Dermis lymphatic vessel endothelial cell (primary cell): Measurements from ENCODE around the gene IFT25. TPM values are rescaled to one million over a fixed set of nuclear protein-coding genes. Genes with fewer than 3 reads are reported as not detected.

ENCODE experiments used
- total RNA-seq: library from RNA; depleted of rRNA; stranded (reverse); fragments of >200 nt; gene quantifications from 2 replicates; pipeline ENCODE4 v1.2.1, GENCODE V29; 2014

Gene IFT25
- total RNA-seq = 15.1 and 18.0 TPM in 2 replicates

DNA sequence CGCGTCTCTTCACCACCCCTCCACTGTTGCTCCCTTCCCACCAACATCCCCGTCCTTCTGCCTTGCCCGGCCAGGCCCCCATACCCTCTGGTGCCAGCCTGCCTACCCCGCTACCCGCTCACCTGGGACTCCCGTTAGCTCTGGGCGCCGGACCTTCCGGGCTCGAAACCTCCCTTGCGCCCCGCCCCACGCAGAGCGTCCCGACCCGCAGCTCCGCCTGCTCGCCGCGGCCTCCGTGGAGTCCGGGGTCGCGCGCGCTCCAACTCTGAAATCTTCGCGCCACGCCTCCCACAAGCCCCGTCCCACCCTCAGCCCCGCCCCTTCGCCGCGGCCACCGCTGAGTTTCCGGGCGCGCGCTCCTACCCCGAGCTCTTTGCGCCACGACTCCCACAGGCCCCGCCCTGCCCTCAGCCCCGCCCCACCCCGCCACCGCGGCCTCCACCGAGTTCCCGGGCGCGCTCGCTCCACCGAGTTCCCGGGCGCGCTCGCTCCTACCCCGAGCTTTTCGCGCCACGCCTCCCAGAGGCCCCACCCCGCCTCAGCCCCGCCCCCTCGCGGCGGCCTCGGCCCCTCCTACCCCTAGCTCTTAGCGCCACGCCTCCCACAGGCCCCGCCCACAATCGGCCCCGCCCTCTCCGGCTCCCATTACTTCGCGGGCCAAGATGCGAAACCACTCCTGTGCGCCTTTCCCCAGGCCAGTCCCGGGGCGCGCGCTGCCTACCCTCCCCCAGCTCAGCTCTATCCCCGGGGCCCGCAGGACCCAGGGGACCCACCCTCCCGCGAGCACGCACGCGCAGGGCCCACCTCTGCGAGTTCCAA lies at the start of gene IFT25:
IFT25 (minus strand) TSS at position 267 of the 819 bp plus-strand sequence. CDS start 5,617 bp downstream, outside the sequence.

DNA sequence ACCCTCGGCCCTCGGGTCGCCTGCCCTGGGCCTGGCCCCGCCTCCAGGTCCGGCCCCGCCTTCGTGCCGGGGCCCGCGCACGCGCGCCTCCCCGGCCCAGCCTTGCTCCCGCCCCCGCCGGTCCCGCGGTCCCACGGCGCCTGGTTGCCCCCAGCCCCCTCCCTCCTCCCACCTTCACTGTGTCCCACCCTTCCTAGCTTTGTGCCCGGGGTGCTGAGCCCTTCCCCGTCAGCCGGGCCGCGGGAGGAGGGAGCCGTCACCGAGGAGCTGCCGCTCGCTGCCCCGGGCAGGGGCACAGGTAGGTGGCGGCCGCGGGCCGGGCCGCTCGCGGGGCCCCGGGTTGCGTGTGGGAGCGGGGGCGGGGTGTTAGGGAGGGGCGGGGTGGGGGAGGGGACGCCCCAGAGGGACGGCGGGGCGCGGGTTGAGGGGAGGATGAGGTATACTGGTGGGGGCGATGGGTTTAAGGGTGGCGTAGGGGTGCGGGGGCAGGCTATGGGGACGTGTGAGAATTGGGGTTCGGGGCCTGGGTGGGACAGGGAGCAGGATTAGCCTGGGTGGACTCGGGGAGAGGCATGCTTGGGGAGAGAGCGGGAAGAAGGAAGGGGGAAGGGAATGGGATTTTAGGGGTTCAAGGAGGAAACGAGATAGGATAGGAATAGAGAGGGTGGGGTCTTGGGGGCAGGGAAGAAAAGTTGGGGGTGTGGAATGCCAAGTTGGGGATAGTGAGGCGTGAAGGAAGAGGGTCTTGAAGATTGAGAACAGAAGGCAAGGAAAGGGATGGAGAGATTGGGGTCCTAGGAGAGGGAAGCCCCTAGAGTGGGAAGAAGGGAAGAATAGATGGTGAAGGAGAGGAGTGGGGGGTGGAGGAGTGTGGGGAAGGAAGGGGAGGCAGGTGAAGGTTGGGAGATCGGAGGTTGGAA lies 1.0 kb upstream of the IFT25 start, which contains the start of gene LRRC42:
LRRC42 (plus strand) TSS at position 99 of the 920 bp plus-strand sequence. CDS start 5,650 bp downstream, outside the sequence.

DNA sequence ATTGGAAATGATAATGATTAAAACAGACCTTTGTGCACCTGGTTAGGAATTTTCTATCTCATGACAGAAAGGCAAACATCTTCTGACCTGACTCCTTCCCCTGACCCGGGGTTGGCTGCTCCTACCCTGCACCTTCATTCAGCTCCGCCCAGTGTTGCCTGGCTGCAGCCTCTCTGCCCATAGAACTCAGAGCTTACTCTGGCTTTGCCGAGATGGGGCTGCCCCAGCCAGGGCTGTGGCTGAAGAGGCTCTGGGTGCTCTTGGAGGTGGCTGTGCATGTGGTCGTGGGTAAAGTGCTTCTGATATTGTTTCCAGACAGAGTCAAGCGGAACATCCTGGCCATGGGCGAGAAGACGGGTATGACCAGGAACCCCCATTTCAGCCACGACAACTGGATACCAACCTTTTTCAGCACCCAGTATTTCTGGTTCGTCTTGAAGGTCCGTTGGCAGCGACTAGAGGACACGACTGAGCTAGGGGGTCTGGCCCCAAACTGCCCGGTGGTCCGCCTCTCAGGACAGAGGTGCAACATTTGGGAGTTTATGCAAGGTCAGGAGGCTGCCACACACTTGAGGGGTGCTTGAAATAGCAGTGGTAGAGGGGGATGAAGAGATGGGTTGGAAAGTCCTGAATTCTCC lies 51.4 kb downstream of the IFT25 start, which contains the start of gene DIO1:
DIO1 (plus strand) TSS at position 189 of the 638 bp plus-strand sequence; CDS start at position 213, 24 bp downstream.

DNA sequence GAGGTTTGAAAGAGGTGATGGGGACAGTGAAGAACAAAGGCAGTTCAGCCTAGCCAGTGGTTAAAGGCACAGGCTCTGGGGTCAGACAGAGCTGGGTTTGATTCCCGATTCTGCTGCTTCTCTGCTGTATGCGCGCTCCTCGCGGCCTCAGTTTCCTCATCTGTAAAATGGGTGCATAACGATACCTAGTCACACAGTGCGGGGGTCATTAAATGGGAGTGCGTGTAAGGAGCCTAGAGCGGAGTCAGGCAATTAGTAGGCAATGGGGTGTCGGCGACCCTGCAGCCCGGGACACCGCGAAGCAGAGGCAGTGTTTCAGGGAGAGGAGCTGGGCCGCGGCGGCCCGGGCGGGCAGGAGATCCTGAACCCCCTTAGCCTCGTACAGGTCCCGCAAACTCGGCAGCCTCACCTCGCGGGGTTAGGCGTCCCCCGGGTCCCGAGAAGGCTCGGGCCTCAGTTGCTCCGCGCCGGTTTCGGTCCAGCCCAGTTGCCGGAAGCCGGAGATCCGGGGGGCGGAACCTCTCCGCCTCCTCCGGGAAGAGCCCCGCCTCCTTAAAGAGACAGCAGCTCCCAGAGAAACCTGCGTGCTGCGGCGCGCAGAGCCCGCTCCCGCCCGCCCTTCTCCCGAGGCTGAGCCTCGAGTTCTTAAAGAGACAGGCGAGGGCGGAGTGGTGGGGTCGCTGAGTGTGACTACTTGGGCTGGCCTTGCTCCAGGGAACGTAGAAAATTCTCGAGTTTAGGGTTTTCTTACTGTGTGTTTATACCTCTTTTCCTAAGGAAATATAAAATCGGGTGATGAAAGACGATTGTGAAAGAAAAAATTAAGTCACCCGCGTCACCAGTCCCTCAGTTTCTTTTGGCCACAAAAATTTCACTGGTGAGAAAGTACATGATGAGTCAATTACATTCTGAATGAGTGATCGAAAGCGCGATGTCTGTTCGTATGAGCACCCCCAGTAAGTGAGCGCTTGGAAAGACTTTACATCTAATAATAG lies 55.9 kb downstream of the IFT25 start, which contains the start of gene YIPF1:
YIPF1 (minus strand) TSS at position 494 of the 995 bp plus-strand sequence. CDS start 860 bp downstream, outside the sequence.

Other genes starting within 250 kb of the IFT25 start
- gene GLIS1, start 206.5 kb downstream of the IFT25 start, total RNA-seq = not detected in 2 replicates
- 8.3 and 12.5 TPM in 2 replicates for gene NDC1, start 107.4 kb downstream of the IFT25 start, total RNA-seq
- gene YIPF1, start 55.9 kb downstream of the IFT25 start, total RNA-seq = 13.1 and 16.8 TPM in 2 replicates
- gene DIO1, start 51.5 kb downstream of the IFT25 start, total RNA-seq = not detected in 2 replicates
- gene LRRC42, start 651 bp upstream of the IFT25 start, total RNA-seq = 17.2 and 23.8 TPM in 2 replicates
- gene LDLRAD1, start 72.5 kb upstream of the IFT25 start, total RNA-seq = not detected in 2 replicates
- 377 and 481 TPM in 2 replicates for gene TMEM59, start 107.5 kb upstream of the IFT25 start, total RNA-seq
- gene TCEANC2, start 107.9 kb upstream of the IFT25 start, total RNA-seq = 2.3 and 2.8 TPM in 2 replicates
- under 0.01 and 0.43 TPM in 2 replicates for gene CDCP2, start 207.3 kb upstream of the IFT25 start, total RNA-seq